Hematopoietic multipotent progenitor cell (in vitro differentiated cells): ENCODE measurements around the gene CCDC158. TPM values are rescaled to one million over a fixed set of nuclear protein-coding genes. Genes with fewer than 3 reads are reported as not detected.
A peak's percentile ranks its signal among the peaks of the same experiment; 100 is the strongest.
"Not testable (repeated sequence)": the region's sequence is repeated elsewhere in the genome, so short reads cannot be mapped to it uniquely, and the experiment has no call there.

Experiments
- DNase-seq, 3 donors: peaks; one replicate each; pipeline ENCODE4 v3.0.0-alpha.2; 2011 to 2015; ENCODE audit warnings: low read depth in 2 of 3, low spot score in 2 of 3
- total RNA-seq: library from RNA; depleted of rRNA; stranded (reverse); fragments of >200 nt; gene quantifications from one replicate; pipeline ENCODE4 v1.2.3, GENCODE V29; 2012

CCDC158 gene
- total RNA-seq, 1 donor = not detected

DNA sequence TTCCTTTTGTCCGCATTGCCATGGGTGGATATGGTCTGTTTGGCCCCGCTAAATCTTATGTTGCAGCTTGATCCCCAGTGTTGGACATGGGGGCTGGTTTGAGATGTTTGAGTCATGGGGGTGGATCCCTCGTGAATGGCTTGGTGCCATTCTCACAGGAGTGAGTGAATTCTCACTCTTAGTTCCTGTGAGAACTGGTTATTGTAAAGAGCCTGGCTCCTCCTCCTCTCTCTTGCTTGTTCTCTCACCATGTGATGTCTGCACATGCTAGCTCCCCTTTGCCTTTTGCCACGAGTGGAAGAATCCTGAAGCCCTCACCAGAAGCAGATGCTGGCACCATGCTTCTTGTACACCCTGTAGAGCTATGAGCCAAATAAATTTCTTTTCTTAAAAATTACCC, 137.0 kb downstream of the CCDC158 start:
- no peak for DNase-seq

- DNase-seq = no peak
Observed at GRCh38 chr4:76282941-76283689, 137.8 kb downstream of the CCDC158 start.

DNA sequence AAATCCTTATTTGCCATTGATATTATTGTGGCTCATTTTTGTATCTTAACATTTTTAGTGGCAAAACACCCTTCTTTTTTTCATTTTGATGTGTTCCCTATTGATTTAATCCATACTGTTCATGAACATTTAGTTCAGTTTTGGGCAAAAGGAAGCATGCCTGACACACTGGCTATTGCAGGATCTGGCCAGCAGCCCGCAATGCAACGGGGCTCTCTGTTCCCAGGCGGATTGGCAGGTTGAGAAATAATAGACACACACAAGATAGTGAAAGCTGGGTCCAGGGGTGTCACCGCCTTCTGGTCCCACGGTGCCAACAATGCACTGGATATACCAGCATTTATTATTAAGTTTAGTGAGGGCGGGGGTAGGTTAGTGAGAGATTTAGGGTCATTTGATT, 139.3 kb downstream of the CCDC158 start:
- DNase-seq = not testable (repeated sequence)

DNA sequence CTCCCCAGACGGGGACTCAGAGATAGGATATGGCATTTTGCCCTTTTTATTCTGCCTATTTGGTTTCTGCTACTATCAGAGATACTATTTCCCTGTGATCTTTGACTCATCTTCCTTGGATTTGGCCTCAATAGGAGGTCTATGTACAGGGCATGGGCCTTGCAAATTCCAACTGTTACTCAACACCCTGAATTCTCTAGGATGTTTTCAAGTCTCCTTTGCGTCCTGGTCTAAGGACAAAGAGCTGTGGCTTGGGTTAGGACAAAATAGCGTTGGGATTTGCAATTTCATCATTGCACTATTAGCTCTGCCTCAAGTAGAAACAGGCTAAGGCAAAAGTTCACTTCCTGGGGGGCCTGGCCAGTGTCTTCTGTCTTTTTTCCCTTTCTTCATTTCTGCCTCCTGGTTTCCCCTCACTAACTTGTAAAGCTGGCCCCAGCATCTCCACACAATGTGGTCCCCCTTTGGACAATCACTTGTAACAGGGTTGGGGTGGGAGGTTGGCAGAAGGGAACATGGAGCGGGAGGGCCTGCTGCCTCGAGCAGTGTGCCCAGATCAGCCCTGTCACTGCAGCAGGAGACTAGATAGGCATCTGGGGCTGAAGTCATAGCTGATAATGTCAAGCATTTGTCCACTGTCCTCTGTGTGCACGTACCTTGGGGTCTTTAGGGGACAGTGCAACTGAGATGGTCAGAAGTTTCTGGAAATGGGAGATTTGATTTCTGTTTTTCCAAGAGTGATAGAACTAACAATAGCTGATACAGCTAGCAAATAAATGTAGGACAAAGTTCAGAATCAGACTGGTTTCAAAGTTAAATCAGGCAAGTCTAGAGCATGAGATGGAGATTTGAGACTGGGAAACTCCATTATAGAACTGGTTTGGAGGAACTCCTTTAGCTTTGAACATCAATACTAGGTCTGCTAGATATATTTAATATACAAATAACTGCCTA, 140.2 kb downstream of the CCDC158 start:
- DNase-seq = no peak

DNA sequence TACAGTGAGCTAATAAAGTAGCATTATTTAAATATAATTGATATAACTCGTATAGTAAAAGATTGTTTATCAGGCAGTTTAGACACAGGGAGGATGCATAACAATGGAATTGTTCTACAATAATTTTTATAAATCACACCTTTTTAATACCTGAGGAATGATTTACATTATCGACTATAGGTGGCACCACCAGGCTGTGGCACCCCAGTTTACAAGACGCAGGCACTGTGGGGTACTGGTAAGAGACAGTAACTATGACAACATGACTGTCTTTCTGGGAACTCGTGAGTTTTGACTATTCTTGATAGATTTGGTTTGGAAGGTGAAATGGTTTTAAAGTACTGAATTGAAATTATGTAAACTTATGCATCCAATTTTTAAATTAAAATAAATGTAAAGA, 141.5 kb downstream of the CCDC158 start:
- peak in 1 of 3 donors; percentile 43 for DNase-seq

- no peak for DNase-seq
Observed at GRCh38 chr4:76278583-76278982, 142.4 kb downstream of the CCDC158 start.

- no peak for DNase-seq
Observed at GRCh38 chr4:76277667-76278066, 143.3 kb downstream of the CCDC158 start.

GRCh38 chr4:76276813-76277212, 144.1 kb downstream of the CCDC158 start:
- DNase-seq = no peak

- peak in 1 of 3 donors; percentile 15 for DNase-seq
Observed at GRCh38 chr4:76275486-76276124, 145.3 kb downstream of the CCDC158 start.

DNA sequence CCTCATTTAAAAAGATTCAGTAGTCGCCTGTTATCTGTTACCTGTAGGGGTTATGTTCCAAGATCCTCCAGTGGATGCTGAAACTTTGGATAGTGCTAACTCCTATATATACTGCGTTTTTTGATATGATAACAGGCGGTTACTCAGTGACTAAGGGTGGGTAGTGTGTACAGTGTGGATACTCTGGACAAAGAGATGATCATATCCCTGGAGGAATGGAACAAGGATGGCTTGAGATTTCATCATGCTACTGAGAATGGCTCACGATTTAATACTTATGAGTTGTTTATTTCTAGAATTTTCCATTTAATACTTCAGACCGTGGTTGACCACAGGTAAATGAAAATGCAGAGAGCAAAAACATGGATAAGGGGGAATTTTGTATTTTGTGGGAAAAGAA, 147.9 kb downstream of the CCDC158 start:
- no peak for DNase-seq

DNA sequence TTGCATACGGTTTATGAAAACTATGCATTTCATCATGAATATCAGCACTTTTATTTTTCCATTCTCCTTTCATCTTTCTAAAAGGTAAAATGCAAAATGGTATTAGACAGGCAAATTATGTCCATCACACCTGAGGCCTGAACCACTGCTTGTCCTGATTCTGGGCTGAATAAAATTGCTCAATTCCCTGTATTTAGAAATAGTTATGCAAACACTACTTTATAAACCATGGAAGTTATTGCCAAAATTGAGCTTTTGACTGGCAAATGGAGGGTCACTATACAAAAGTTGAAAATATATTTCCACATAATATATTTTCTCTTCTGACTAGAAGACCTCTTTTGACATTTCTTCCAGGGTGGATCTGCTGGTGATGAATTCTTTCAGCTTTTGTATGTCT, 148.4 kb downstream of the CCDC158 start:
- DNase-seq = no peak

DNA sequence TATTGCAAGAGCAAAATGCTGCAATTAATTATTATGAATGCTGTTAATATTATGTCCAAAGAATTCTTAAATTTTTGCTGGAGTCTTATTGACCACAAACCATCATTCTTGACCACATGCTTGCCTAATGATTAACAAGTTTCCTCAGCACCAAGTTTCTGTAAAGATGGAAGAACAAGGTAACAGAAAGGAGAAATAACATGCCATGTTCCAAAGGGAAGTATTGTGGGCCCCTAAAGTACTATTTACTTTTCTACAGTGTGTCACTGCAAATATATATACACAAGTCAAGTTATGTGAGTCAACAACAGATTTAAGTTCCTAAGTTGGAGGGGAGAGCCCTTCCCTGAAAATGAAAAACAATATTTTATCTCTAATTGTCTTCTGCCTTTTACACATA, 148.9 kb downstream of the CCDC158 start:
- DNase-seq = no peak

GRCh38 chr4:76271248-76271647, 149.7 kb downstream of the CCDC158 start:
- DNase-seq = no peak

DNA sequence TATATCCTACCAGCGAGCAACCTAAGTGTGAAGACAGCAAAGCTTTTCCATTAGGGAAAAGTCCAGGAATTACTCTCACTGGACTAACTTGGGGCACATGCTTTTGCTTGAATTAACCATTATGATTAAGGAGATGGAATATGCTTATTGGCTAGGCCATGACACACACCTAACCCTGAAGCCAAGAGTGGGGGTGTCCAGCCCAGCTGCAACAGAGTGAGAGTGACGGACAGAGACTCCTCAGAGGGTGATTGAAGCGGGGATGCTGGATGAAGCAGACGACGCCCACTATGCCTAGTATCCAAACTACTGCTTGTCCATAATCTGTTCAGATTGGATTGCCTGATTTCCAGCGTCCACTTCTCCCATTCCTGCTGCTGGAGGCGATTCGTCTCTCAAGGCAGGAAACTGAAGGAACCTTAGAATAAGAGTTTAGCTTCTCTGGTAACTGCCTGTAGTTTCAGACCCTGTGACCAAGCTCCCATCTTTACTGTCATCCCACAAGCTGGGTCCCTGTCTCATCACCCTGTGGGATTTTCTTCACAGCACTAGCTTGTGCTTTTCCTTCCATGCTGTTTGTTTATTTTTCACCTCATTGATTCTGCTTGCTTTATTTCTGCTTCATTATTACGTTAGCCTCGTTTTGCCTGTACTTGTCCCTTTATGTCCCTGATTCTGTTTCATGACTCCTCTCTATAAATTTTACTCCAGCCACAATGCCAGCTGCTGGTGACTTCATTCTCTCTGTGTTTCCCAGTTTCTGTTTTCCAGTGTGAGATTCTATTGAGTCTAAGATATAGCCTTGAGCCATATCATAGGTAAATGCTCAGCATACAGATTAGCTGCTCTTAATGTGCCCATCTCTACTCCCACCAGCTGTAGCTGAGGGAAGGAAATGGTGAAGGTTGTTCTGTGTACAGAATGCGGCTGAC, 150.4 kb downstream of the CCDC158 start:
- no peak for DNase-seq

DNA sequence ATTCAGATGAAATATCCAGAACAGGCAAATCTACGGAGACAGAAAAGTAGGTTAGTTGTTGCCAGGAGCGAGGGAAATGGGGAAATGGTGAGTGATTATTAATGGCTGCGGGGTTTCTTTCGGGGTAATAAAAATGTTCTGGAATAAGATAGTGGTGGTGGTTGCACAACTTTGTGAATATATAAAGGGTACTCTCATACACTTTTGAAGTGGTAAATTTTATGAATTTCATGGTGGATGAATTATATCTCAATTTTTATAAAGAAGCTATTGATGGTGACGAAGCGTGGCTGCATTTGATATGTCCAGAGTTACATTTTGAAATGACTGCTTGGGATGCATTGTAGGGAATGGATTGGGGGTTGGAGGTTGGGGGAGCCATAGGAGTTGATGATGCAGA, 153.1 kb downstream of the CCDC158 start:
- no peak for DNase-seq

DNA sequence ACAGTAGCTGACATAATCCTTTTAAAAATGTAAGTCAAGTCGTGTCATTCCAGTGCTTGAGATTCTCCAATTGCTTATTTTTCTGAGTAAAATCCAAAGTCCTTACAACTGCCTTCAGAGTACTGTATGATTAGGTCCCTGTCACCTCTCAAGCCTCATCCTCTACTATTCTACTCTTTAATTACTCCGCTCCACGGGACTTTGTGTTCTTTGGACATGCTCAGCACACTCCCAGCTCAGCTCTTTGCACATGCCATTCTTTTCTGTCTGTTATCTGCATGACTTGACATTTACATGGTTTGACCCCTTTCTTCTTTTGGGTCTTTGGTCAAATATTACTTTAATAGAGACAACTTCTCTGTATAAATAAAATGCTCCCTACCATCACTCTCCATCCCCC, 154.3 kb downstream of the CCDC158 start:
- DNase-seq = no peak

DNA sequence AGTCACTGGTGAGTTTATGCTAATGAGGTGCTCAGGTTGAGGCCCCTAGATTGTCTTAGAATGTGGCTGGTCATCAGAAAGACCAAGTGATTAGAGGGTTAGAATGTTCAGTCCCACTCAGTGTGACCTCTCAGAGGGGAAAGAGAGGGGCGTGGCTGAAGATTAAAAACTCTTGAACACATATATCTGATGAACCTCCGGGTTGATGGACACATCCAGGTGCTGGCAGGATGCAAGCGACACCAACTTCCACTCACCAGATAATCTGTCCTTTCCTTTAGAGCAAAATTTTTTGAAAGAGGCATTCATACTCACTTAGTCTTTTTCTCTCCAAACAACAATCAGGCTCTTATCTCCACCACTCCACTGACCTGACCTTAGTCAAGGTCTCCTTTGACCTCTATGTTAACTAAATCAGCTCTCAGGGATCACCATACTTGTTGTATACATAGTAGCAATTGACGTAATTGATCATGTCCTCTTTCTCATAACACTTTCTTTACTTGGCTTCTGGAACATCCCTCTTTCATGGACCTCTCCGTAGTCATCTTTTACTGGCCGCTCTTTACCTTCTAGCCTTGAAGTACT, 155.2 kb downstream of the CCDC158 start:
- no peak for DNase-seq
